Osteoblast (primary cell): ENCODE results near the gene UTP14C. TPM values are rescaled to one million over a fixed set of nuclear protein-coding genes. Genes with fewer than 3 reads are reported as not detected.

Source experiments
- DNase-seq: peaks from one replicate; pipeline ENCODE4 v3.0.0; 2011; ENCODE audit warnings: low spot score, mixed read lengths; ENCODE audit not compliant: insufficient read length; ENCODE audit errors: missing footprints
- H2AFZ ChIP-seq: 2 replicates; pipeline ENCODE4 v1.6.0; 2011; ENCODE audit warnings: mild to moderate bottlenecking, low read length
- H3K27ac ChIP-seq: 2 replicates; pipeline ENCODE4 v1.5.1; 2011; ENCODE audit warnings: mild to moderate bottlenecking, low read depth, low read length, moderate library complexity
- H3K27me3 ChIP-seq: 2 replicates; pipeline ENCODE4 v1.6.0; 2012; ENCODE audit warnings: mild to moderate bottlenecking, control low read depth, inconsistent platforms, low read length, moderate library complexity; ENCODE audit not compliant: insufficient read depth
- H3K36me3 ChIP-seq: 2 replicates; pipeline ENCODE4 v1.5.1; 2011; ENCODE audit warnings: mild to moderate bottlenecking, low read length, control low read depth, moderate library complexity; ENCODE audit not compliant: insufficient read depth
- H3K4me1 ChIP-seq: 2 replicates; pipeline ENCODE4 v1.5.1; 2011; ENCODE audit warnings: mild to moderate bottlenecking, low read length, control low read depth, moderate library complexity; ENCODE audit not compliant: insufficient read depth
- H3K4me2 ChIP-seq: 2 replicates; pipeline ENCODE4 v1.6.0; 2011; ENCODE audit warnings: mild to moderate bottlenecking, low read length; ENCODE audit not compliant: insufficient read depth
- H3K4me3 ChIP-seq: fragments of 200-600 bp; sonication (generic); 3 replicates; pipeline ENCODE4 v1.5.1; 2012; ENCODE audit warnings: mild to moderate bottlenecking, low read length, inconsistent platforms; ENCODE audit not compliant: insufficient read depth
- H3K79me2 ChIP-seq: 2 replicates; pipeline ENCODE4 v1.6.0; 2012; ENCODE audit warnings: mild to moderate bottlenecking, low read length, control low read depth, inconsistent platforms; ENCODE audit not compliant: insufficient read depth
- H3K9me3 ChIP-seq: 2 replicates; pipeline ENCODE4 v1.5.1; 2011; ENCODE audit warnings: low read depth, low read length, control low read depth
- H4K20me1 ChIP-seq: 2 replicates; pipeline ENCODE4 v1.6.0; 2012; ENCODE audit warnings: mild to moderate bottlenecking, low read length, control low read depth; ENCODE audit not compliant: insufficient read depth
- total RNA-seq: library from RNA; depleted of rRNA; stranded (reverse); fragments of >200 nt; gene quantifications from 2 replicates; pipeline ENCODE4 v1.2.3, GENCODE V29; 2012
- TF ChIP-seq, protein P1 (sequence below): IDR thresholded peaks from 2 replicates; pipeline ENCODE4 v1.5.1; 2011; ENCODE audit warnings: mild to moderate bottlenecking, low read depth, low read length, moderate library complexity; ENCODE audit errors: extremely low read depth

UTP14C gene
- total RNA-seq, 1 donor, result 15.9 TPM

DNA sequence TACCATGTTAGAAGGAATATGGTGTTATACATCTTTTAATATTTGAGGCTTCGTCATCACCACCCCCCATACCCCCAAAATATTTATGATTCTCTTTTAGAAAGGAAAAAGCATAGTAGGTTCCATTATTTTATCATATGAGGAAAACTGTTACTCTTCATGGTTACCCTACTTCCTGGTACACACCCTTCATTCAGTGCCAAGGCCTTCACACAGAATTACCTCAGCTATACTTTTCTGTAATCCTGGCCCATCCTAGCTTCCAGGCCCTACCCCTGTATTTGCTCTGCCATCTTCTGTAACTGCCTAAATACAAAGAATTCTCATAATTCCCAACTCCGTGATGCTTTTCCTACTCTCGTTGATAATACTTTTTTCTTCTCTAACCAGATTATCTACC is 4.3 kb upstream of the UTP14C start:
- H3K4me3 ChIP-seq, result no peak overlapping the region
- peaks cover 42% of the 10 kb centered on the region for H3K79me2 ChIP-seq
- H3K27ac ChIP-seq, result no peak overlapping the region
- no peaks in the 10 kb centered on the region for H3K9me3 ChIP-seq
- H3K36me3 ChIP-seq, result peaks cover 56% of the 10 kb centered on the region
- no peaks in the 10 kb centered on the region for H3K4me1 ChIP-seq
- H3K4me2 ChIP-seq, result no peak overlapping the region
- no peak overlapping the region for H2AFZ ChIP-seq
- no peak for DNase-seq
- peaks cover 11% of the 10 kb centered on the region for H4K20me1 ChIP-seq
- TF ChIP-seq, protein P1, sequence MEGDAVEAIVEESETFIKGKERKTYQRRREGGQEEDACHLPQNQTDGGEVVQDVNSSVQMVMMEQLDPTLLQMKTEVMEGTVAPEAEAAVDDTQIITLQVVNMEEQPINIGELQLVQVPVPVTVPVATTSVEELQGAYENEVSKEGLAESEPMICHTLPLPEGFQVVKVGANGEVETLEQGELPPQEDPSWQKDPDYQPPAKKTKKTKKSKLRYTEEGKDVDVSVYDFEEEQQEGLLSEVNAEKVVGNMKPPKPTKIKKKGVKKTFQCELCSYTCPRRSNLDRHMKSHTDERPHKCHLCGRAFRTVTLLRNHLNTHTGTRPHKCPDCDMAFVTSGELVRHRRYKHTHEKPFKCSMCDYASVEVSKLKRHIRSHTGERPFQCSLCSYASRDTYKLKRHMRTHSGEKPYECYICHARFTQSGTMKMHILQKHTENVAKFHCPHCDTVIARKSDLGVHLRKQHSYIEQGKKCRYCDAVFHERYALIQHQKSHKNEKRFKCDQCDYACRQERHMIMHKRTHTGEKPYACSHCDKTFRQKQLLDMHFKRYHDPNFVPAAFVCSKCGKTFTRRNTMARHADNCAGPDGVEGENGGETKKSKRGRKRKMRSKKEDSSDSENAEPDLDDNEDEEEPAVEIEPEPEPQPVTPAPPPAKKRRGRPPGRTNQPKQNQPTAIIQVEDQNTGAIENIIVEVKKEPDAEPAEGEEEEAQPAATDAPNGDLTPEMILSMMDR, result no peak
- H3K27me3 ChIP-seq, result no peaks in the 10 kb centered on the region

DNA sequence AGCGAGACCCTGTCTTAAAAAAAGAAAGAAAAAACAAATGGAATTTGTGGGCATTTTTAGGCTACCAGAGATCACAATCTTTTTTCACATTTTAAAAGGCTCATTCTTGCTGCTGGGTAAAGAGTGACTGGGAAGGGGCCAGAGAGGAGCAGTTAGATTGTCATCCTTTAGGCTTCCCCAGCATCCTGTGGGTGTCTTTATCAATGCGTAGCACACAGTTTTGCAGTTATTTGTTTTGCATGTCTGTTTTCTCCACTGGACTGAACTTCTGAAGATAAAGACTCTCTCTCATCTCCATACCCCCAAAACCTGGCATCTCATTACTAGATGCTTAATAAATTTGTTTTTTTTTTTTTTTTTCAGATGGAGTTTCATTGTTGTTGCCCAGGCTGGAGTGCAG is 2.1 kb upstream of the UTP14C start:
- Histone ChIP-seq H3K9me3 (no peaks in the 10 kb centered on the region), H3K4me2 (no peak overlapping the region), H3K4me1 (no peaks in the 10 kb centered on the region), H3K4me3 (no peak overlapping the region), H3K79me2 (peaks cover 24% of the 10 kb centered on the region), H4K20me1 (peaks cover 7% of the 10 kb centered on the region), H3K27me3 (no peaks in the 10 kb centered on the region), H3K36me3 (peaks cover 59% of the 10 kb centered on the region), H3K27ac (no peak overlapping the region), H2AFZ (no peak overlapping the region)
- DNase-seq, result no peak
- TF ChIP-seq, protein P1, result no peak

DNA sequence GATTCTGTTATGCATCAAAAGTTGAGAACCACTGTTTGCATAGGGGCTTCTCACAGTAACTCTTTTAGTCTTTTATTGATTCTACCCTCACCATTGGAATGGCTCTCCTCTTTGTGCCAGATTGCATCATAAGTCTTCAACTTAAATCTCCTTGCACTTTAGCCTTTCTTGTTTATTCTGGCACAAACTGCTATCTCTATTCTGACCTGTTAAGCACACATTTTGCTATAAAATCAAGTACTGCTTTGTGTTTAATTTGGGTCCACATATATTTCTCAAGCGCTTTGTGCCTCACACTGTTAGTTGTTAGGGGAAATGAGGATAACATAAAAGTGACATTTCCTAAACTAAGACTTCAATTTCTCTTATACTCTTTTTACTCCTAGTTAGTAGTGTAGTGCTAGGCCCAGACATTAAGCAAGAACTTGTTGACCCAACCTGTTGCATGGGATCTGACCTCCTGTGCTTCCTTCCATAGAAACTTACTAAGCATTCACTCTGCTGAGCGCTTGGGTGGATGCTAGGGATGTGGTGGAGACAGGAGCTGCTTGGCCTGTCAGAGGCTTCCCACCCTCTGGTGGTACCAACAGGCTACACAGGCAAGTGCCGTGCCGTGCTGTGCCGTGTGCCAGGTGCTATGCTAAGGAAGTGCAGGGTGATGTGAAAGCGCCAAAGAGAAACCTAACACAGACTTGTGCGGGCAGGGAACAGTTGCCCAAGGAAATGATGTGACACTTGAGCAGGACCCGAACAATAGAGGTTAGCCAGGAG is 1.2 kb downstream of the UTP14C start:
- peaks cover 41% of the 10 kb centered on the region for H3K36me3 ChIP-seq
- H3K9me3 ChIP-seq, result no peaks in the 10 kb centered on the region
- no peak for DNase-seq
- H4K20me1 ChIP-seq, result peaks cover 7% of the 10 kb centered on the region
- H3K27me3 ChIP-seq, result no peaks in the 10 kb centered on the region
- H3K27ac ChIP-seq, result no peak overlapping the region
- H2AFZ ChIP-seq, result no peak overlapping the region
- TF ChIP-seq, protein P1, result no peak
- H3K4me1 ChIP-seq, result no peaks in the 10 kb centered on the region
- H3K4me3 ChIP-seq, result no peak overlapping the region
- H3K79me2 ChIP-seq, result peaks cover 10% of the 10 kb centered on the region
- H3K4me2 ChIP-seq, result no peak overlapping the region

DNA sequence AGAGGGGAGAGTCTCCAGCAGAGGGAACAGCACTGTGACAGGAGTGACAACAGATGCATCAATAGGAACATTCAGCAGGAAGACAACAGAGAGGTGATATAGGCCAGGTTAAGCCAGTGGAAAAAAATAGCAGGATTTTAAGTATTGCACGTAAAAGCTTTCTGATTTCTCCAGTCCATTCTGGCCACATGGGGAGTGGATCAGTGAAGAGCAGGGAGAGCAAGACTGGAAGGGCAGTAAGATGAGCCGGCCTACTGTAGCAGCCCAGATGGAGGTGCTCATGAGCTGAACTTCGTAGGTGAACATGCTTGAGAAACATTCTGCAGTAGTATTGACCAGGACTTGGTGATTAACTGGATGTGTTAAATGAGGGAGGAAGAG is 1.7 kb downstream of the UTP14C start:
- Histone ChIP-seq H3K9me3 (no peaks in the 10 kb centered on the region), H3K4me3 (no peak overlapping the region), H3K36me3 (peaks cover 38% of the 10 kb centered on the region), H2AFZ (no peak overlapping the region), H4K20me1 (peaks cover 7% of the 10 kb centered on the region), H3K4me2 (no peak overlapping the region), H3K79me2 (peaks cover 10% of the 10 kb centered on the region), H3K4me1 (no peaks in the 10 kb centered on the region), H3K27me3 (no peaks in the 10 kb centered on the region), H3K27ac (no peak overlapping the region)
- TF ChIP-seq, protein P1, result no peak
- no peak for DNase-seq
